ENCODE measurements around the gene LIFR. TPM values are rescaled to one million over a fixed set of nuclear protein-coding genes. Genes with fewer than 3 reads are reported as not detected.
A peak's percentile ranks its signal among the peaks of the same experiment; 100 is the strongest.

LIFR gene
- total and polyA plus RNA-seq, 7 donors = 0.23 to 79.6 (median 43.0) TPM

DNA sequence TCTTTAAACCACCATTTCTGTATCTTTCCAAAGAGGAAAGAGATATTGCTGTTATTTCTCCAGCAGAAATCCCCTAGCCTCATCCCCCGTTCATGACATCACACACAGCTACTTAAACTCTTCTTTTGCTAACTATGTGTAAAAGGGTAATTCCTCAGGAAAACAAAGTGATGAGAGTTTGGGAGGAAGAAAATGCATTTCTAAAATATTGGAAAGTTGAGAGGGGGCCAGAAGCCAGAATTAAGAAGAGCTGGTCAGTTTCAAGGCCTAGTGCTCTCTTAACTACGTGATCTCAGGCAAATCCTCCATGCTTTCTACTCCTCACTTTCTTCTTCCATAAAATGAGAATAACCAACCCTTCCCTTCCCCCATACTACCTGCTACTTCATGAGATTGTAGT, 109.4 kb downstream of the LIFR start:
- intact Hi-C loops (cut with DNase I) = loop anchor here (10.0 kb wide), 1 partner anchor 478 kb away; no protein-coding TSS in a partner anchor

DNA sequence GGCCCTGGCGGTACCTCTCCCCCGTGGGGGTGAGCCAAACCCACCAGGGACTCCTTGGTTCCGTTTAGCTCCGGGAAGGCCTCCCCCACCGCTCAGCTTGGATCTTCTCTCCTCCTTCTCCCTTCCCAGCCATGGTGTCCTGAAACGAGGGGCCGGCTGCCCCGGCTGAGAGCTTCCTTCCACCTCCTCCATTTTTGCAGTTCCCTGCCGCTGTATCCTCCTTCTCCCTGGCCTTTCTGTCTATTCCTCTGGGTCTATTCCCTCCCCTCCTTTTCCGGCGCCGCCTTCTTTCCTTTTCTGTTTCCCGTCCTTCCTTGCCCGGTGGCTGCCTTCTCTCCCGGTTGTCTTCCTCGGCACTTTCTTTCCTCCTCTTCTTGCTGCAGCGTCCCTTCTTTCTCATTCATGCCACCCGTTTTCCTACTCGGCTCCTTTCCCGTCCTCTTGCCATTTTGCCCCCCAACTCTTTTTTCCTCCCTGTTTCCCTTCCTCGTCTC, 110.4 kb downstream of the LIFR start:
- DNase-seq = no peak
- intact Hi-C loops (cut with DNase I) = loop anchor here (10.0 kb wide), 1 partner anchor 479 kb away; no protein-coding TSS in a partner anchor
- Histone ChIP-seq H3K9me3 (no peaks in the 10 kb centered on the region), H3K36me3 (no peaks in the 10 kb centered on the region), H3K4me3 (peak overlapping the region in 3 of 4 donors; percentile 7 to 33 (median 30)), H3K27me3 (no peaks in the 10 kb centered on the region), H3K4me1 (peaks cover 0 to 3% (median 0%) of the 10 kb centered on the region in 4 donors), H3K27ac (peak overlapping the region in 3 of 4 donors; percentile 16 to 65 (median 52))
- TF ChIP-seq POLR2A (IDR thresholded peaks at IDR 0.05) = no peak
- TF ChIP-seq POLR2AphosphoS5 (IDR thresholded peaks at IDR 0.05) = no peak
- TF ChIP-seq, protein P1, sequence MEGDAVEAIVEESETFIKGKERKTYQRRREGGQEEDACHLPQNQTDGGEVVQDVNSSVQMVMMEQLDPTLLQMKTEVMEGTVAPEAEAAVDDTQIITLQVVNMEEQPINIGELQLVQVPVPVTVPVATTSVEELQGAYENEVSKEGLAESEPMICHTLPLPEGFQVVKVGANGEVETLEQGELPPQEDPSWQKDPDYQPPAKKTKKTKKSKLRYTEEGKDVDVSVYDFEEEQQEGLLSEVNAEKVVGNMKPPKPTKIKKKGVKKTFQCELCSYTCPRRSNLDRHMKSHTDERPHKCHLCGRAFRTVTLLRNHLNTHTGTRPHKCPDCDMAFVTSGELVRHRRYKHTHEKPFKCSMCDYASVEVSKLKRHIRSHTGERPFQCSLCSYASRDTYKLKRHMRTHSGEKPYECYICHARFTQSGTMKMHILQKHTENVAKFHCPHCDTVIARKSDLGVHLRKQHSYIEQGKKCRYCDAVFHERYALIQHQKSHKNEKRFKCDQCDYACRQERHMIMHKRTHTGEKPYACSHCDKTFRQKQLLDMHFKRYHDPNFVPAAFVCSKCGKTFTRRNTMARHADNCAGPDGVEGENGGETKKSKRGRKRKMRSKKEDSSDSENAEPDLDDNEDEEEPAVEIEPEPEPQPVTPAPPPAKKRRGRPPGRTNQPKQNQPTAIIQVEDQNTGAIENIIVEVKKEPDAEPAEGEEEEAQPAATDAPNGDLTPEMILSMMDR (IDR thresholded peaks at IDR 0.05) = no peak
- no peak for TF ChIP-seq EP300 (IDR thresholded peaks at IDR 0.05)
- 80 to 83% methylated on average over 21 of the region's 21 CpGs for WGBS, 2 donors

More for the DNA sequence above, 109.4 kb downstream of the LIFR start:
- 81 to 84% methylated on average over 2 of the region's 2 CpGs for WGBS, 2 donors
- H3K9me3 ChIP-seq = no peaks in the 10 kb centered on the region
- no peak overlapping the region for H3K27ac ChIP-seq
- no peaks in the 10 kb centered on the region for H3K36me3 ChIP-seq
- DNase-seq = no peak
- TF ChIP-seq POLR2A (IDR thresholded peaks at IDR 0.05) = no peak
- TF ChIP-seq, protein P1 (IDR thresholded peaks at IDR 0.05) = no peak
- TF ChIP-seq EP300 (IDR thresholded peaks at IDR 0.05) = no peak
- no peak for TF ChIP-seq POLR2AphosphoS5 (IDR thresholded peaks at IDR 0.05)
- H3K27me3 ChIP-seq = no peaks in the 10 kb centered on the region
- H3K4me1 ChIP-seq = peaks cover 0 to 3% (median 0%) of the 10 kb centered on the region in 4 donors
- no peak overlapping the region for H3K4me3 ChIP-seq

DNA sequence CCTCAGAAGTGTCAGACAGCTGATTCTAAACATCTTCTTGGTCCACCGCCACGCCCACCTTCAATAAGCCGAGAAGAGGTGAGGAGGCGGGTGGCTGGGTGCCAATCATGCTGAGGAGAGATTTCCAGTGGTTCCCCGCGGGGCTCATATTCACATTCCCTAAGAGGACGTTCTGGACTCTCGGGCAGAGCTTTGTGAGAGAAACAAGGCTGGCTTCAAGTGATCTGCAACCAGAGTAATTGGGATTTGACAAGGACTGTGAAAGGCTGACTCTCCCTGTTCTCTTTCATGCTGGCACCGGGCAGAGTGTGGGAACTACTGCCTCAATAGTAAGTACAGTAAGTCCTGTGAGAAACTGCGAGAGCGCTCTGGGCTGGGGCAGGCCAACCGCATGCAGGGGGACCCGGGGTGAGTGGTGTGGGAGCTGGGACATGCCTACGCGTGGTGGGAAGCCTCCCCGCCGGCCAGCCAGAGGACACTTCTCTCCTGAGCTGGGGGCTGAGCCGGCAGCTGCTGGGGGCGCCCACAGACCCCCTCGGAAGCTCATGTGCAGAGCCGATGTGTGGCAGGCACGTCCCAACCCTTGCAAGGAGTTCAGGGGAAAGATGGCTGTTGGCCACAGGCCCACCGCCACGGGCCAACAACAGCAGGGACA, 110.9 kb downstream of the LIFR start:
- Histone ChIP-seq H3K27me3 (no peaks in the 10 kb centered on the region), H3K4me1 (peaks cover 0 to 3% (median 0%) of the 10 kb centered on the region in 4 donors), H3K9me3 (no peaks in the 10 kb centered on the region), H3K36me3 (no peaks in the 10 kb centered on the region), H3K4me3 (peak overlapping the region in 3 of 4 donors; percentile 7 to 33 (median 30)), H3K27ac (peak overlapping the region; percentile 16 to 65 (median 34))
- DNase-seq = no peak
- TF ChIP-seq POLR2A (IDR thresholded peaks at IDR 0.05) = no peak
- no peak for TF ChIP-seq POLR2AphosphoS5 (IDR thresholded peaks at IDR 0.05)
- TF ChIP-seq, protein P1 (IDR thresholded peaks at IDR 0.05) = no peak
- no peak for TF ChIP-seq EP300 (IDR thresholded peaks at IDR 0.05)
- intact Hi-C loops (cut with DNase I) = loop anchor here (10.0 kb wide), 1 partner anchor 479 kb away; no protein-coding TSS in a partner anchor
- 72 to 77% methylated on average over 24 of the region's 24 CpGs for WGBS, 2 donors

DNA sequence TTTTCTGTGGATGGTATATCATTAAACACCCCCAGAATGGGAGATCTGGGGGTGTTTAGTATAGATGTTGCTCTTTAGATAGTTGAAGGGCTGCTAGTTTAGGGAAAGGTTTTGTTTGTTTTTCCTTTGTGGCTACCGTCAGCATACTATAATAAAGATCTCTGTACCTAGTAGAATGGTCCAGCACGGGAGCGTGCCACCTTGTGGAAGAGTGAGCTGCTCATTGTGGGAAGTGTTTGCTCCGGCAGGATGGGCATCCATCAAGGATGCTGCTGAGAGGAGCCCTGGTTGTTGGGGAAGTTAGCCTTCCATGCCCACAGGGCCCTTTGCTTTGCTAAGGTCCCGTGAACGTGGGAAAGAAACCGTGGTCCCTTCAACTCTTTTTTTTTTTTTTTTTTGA, 113.1 kb downstream of the LIFR start:
- intact Hi-C loops (cut with DNase I) = loop anchor here (5.0 to 10.0 kb wide), 2 partner anchors 114 to 481 kb away; partner anchors contain the start of gene LIFR
- 53 to 80% methylated on average over 7 of the region's 7 CpGs for WGBS, 2 donors

More for the DNA sequence above, 113.1 kb downstream of the LIFR start:
- Histone ChIP-seq H3K9me3 (no peaks in the 10 kb centered on the region), H3K36me3 (no peaks in the 10 kb centered on the region), H3K4me3 (no peak overlapping the region), H3K4me1 (peaks cover 0 to 3% (median 0%) of the 10 kb centered on the region in 4 donors), H3K27ac (no peak overlapping the region), H3K27me3 (no peaks in the 10 kb centered on the region)
- DNase-seq = no peak
- TF ChIP-seq, protein P1 (IDR thresholded peaks at IDR 0.05) = no peak
- TF ChIP-seq EP300 (IDR thresholded peaks at IDR 0.05) (no peak), POLR2A (IDR thresholded peaks at IDR 0.05) (no peak)

Data from sigmoid colon (tissue), 7 donors.